K562 (cell line): ENCODE data around the gene BCL2L13.

Experiments used
- CHD2 ChIP-seq: IDR thresholded peaks from 2 replicates; pipeline ENCODE4 v1.6.1; 2011; ENCODE audit warnings: low read depth, low read length
- HMG20B ChIP-seq: fragments of 250-450 bp; sonication (Bioruptor Pico); IDR thresholded peaks from 2 replicates; pipeline ENCODE4 v1.5.0; 2021; ENCODE audit warnings: mild to moderate bottlenecking
- KDM1A ChIP-seq, 2 experiments: fragments of 450-650 bp; IDR thresholded peaks; 2 replicates each; pipeline ENCODE4 v1.6.1; 2016; ENCODE audit warnings: mild to moderate bottlenecking in 2 of 2
- NFRKB ChIP-seq: fragments of 450-650 bp; IDR thresholded peaks from 2 replicates; pipeline ENCODE4 v1.6.1; 2016; ENCODE audit warnings: low read depth
- POLR2AphosphoS5 ChIP-seq: IDR thresholded peaks from 2 replicates; pipeline ENCODE4 v1.6.1; 2011; ENCODE audit warnings: mild to moderate bottlenecking, low read depth, low read length, moderate library complexity; ENCODE audit not compliant: control insufficient read depth, insufficient read depth
- SIN3A ChIP-seq, 2 experiments: fragments of 150-350 bp in 1 of 2; IDR thresholded peaks; 2 replicates each; pipeline ENCODE4 v1.6.1; 2011 to 2016; ENCODE audit warnings: borderline replicate concordance in 2 of 2, low read depth in 2 of 2, low read length in 2 of 2, mild to moderate bottlenecking in 2 of 2, moderate library complexity in 2 of 2; ENCODE audit not compliant: control insufficient read depth in 1 of 2
- TF ChIP-seq, protein P1 (sequence below), 3 experiments: IDR thresholded peaks in 2 of 3; conservative IDR thresholded peaks in 1 of 3; 2 replicates each; pipeline ENCODE4 v1.5.1; 2011 to 2012; ENCODE audit warnings: low read length in 3 of 3, mild to moderate bottlenecking in 3 of 3, control low read depth in 2 of 3, improper control_type of control experiment in 1 of 3, inconsistent platforms in 1 of 3, low read depth in 1 of 3, mixed read lengths in 1 of 3, moderate library complexity in 1 of 3; ENCODE audit not compliant: insufficient read depth in 2 of 3
- TF ChIP-seq, protein P2 (sequence below): fragments of 450-650 bp; IDR thresholded peaks from 2 replicates; pipeline ENCODE4 v1.6.1; 2016; ENCODE audit warnings: antibody characterized with exemption
- TF ChIP-seq, protein P3 (sequence below): IDR thresholded peaks from 2 replicates; pipeline ENCODE4 v1.6.1; 2016; ENCODE audit warnings: missing genetic modification characterization, missing compliant biosample characterization
- TF ChIP-seq, protein P4 (sequence below): sonication (generic); formaldehyde crosslinking; IDR thresholded peaks from 2 replicates; pipeline ENCODE4 v1.8.0; 2023; ENCODE audit warnings: missing genetic modification reagents, mild to moderate bottlenecking, borderline replicate concordance

DNA sequence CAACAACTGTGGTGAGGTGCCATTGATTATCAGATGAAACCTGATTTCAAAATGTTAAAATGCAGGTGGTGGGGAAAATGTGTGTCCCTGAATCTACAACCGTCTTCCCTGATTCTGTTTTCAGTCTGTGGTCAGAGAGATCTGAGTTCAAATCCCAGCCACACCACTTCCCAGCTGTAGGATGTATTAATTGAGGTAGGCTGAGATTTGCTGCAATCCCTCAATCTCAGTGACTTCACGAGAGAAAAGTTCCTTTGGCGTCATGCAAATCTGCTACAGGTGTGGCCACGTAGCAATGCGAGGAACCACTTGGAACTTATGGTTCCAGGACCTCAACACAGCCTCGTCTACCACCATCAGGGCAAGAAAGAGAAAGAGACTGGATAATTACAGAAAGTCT lies 56.2 kb downstream of the BCL2L13 start:
- TF ChIP-seq HMG20B = no peak
- TF ChIP-seq SIN3A (IDR thresholded peaks at IDR 0.05; ENCODE audit: borderline replicate concordance in 2 of 2, control insufficient read depth in 1 of 2, low read depth in 2 of 2, low read length in 2 of 2) = no peak
- TF ChIP-seq, protein P1, sequence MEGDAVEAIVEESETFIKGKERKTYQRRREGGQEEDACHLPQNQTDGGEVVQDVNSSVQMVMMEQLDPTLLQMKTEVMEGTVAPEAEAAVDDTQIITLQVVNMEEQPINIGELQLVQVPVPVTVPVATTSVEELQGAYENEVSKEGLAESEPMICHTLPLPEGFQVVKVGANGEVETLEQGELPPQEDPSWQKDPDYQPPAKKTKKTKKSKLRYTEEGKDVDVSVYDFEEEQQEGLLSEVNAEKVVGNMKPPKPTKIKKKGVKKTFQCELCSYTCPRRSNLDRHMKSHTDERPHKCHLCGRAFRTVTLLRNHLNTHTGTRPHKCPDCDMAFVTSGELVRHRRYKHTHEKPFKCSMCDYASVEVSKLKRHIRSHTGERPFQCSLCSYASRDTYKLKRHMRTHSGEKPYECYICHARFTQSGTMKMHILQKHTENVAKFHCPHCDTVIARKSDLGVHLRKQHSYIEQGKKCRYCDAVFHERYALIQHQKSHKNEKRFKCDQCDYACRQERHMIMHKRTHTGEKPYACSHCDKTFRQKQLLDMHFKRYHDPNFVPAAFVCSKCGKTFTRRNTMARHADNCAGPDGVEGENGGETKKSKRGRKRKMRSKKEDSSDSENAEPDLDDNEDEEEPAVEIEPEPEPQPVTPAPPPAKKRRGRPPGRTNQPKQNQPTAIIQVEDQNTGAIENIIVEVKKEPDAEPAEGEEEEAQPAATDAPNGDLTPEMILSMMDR (IDR thresholded peaks at IDR 0.05 in 2 of 3, conservative IDR thresholded peaks at IDR 0.05 in 1 of 3; ENCODE audit: insufficient read depth in 2 of 3, low read depth in 1 of 3, low read length in 3 of 3) = no peak
- TF ChIP-seq KDM1A (IDR thresholded peaks at IDR 0.05) = peak; percentile 67 to 72; a peak in 2 of 4 replicates
- no peak for TF ChIP-seq POLR2AphosphoS5
- no peak for TF ChIP-seq NFRKB
- TF ChIP-seq, protein P2, sequence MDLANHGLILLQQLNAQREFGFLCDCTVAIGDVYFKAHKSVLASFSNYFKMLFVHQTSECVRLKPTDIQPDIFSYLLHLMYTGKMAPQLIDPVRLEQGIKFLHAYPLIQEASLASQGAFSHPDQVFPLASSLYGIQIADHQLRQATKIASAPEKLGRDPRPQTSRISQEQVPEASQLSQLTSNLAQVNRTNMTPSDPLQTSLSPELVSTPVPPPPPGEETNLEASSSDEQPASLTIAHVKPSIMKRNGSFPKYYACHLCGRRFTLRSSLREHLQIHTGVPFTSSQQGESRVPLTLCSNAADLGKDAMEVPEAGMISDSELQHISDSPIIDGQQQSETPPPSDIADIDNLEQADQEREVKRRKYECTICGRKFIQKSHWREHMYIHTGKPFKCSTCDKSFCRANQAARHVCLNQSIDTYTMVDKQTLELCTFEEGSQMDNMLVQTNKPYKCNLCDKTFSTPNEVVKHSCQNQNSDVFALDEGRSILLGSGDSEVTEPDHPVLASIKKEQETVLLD = no peak
- TF ChIP-seq, protein P3, sequence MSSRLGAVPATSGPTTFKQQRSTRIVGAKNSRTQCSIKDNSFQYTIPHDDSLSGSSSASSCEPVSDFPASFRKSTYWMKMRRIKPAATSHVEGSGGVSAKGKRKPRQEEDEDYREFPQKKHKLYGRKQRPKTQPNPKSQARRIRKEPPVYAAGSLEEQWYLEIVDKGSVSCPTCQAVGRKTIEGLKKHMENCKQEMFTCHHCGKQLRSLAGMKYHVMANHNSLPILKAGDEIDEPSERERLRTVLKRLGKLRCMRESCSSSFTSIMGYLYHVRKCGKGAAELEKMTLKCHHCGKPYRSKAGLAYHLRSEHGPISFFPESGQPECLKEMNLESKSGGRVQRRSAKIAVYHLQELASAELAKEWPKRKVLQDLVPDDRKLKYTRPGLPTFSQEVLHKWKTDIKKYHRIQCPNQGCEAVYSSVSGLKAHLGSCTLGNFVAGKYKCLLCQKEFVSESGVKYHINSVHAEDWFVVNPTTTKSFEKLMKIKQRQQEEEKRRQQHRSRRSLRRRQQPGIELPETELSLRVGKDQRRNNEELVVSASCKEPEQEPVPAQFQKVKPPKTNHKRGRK = no peak
- no peak for TF ChIP-seq CHD2
- TF ChIP-seq, protein P4, sequence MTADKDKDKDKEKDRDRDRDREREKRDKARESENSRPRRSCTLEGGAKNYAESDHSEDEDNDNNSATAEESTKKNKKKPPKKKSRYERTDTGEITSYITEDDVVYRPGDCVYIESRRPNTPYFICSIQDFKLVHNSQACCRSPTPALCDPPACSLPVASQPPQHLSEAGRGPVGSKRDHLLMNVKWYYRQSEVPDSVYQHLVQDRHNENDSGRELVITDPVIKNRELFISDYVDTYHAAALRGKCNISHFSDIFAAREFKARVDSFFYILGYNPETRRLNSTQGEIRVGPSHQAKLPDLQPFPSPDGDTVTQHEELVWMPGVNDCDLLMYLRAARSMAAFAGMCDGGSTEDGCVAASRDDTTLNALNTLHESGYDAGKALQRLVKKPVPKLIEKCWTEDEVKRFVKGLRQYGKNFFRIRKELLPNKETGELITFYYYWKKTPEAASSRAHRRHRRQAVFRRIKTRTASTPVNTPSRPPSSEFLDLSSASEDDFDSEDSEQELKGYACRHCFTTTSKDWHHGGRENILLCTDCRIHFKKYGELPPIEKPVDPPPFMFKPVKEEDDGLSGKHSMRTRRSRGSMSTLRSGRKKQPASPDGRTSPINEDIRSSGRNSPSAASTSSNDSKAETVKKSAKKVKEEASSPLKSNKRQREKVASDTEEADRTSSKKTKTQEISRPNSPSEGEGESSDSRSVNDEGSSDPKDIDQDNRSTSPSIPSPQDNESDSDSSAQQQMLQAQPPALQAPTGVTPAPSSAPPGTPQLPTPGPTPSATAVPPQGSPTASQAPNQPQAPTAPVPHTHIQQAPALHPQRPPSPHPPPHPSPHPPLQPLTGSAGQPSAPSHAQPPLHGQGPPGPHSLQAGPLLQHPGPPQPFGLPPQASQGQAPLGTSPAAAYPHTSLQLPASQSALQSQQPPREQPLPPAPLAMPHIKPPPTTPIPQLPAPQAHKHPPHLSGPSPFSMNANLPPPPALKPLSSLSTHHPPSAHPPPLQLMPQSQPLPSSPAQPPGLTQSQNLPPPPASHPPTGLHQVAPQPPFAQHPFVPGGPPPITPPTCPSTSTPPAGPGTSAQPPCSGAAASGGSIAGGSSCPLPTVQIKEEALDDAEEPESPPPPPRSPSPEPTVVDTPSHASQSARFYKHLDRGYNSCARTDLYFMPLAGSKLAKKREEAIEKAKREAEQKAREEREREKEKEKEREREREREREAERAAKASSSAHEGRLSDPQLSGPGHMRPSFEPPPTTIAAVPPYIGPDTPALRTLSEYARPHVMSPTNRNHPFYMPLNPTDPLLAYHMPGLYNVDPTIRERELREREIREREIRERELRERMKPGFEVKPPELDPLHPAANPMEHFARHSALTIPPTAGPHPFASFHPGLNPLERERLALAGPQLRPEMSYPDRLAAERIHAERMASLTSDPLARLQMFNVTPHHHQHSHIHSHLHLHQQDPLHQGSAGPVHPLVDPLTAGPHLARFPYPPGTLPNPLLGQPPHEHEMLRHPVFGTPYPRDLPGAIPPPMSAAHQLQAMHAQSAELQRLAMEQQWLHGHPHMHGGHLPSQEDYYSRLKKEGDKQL (CRISPR knock-in tag) = no peak
